Measurements from ENCODE around the gene COPS2. TPM values are rescaled to one million over a fixed set of nuclear protein-coding genes. Genes with fewer than 3 reads are reported as not detected.

Gene COPS2
- total RNA-seq, 1 experiment from 2014 or later = 68.6 TPM

DNA sequence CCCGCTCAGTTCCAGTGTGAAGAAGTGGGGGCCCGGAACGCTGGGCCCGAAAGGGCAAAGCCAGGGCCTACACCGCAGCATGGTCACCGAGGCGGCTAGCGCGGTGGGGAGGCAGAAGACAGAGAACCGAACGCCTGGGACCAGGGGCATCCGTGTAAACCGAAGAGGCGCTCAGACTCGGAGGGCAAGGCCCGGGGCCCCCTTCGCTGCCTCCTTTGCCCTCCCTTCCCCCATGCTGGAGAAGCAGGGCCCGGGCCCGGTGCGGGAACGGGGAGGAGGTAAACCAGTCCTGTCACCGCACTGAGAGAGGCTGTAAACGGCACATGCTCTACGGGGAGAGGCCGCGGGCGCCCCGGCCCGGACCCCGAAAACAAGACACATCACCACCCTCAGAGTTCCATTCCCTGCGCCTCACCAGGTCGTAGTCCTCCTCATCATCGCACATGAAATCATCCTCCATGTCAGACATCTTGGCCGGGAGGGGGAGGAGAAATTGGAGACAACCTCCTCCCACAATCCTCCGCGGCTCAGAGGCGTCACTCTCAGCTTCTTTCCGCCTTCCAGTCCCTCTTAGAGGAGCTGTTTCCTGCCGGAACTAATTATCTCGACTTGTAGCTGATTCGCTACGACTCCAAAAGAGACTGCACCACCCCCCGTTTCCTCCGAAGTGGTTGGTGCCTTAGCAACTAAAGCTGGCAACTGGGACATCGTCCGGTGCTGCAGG lies at the start of gene COPS2 (continued):
- TF ChIP-seq IRF1 (CRISPR knock-in tag; IDR thresholded peaks at IDR 0.05) (no peak), MLX (CRISPR knock-in tag; IDR thresholded peaks at IDR 0.05) (no peak), SOX15 (CRISPR knock-in tag; IDR thresholded peaks at IDR 0.05) (no peak), ZNF671 (CRISPR knock-in tag; IDR thresholded peaks at IDR 0.05) (no peak), TP53 (CRISPR knock-in tag; IDR thresholded peaks at IDR 0.05) (no peak), TEAD1 (CRISPR knock-in tag; IDR thresholded peaks at IDR 0.05) (peak; percentile 72; the same call in 1 of the 2 replicates), NR2C2 (CRISPR knock-in tag; IDR thresholded peaks at IDR 0.05) (no peak), E2F4 (CRISPR knock-in tag; IDR thresholded peaks at IDR 0.05; ENCODE audit: borderline replicate concordance, low read depth) (no peak)

DNA sequence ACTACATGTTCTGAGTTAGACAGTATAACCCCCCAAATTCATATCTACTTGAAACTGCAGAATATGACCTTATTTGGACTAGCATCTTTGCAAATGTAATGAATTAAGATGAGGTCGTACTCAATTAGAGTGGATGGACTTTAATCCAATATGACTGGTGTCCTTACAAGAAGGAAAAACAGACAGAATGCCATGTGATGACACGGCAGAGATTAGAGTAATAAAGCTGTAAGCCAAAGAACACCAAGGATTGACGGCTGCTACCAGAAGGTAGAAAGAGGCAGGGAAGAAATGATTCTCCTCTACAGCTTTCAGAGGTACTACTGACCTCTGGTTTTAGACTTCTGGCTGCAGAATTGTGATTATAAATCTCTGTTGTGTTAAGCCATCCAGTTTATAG lies 44.9 kb upstream of the COPS2 start:
- Mint-ChIP-seq H3K4me3 (no peak overlapping the region), H3K9me3 (peaks cover 7% of the 10 kb centered on the region), H3K27ac (no peak overlapping the region), H3K4me1 (peaks cover 8% of the 10 kb centered on the region; the same call in 1 of the 2 replicates), H3K27me3 (ENCODE audit: low read depth) (no peaks in the 10 kb centered on the region), H3K36me3 (peaks cover 10% of the 10 kb centered on the region)
- DNase-seq (ENCODE audit: low spot score) = no peak
- no peak for ATAC-seq
- TF ChIP-seq ZMAT4 (CRISPR knock-in tag; IDR thresholded peaks at IDR 0.05) (no peak), STAT6 (CRISPR knock-in tag; conservative IDR thresholded peaks at IDR 0.05; ENCODE audit: low read depth) (no peak), TEAD1 (CRISPR knock-in tag; IDR thresholded peaks at IDR 0.05) (no peak), TEAD4 (CRISPR knock-in tag; IDR thresholded peaks at IDR 0.05) (no peak), GABPB1 (CRISPR knock-in tag; IDR thresholded peaks at IDR 0.05) (no peak), NFYB (CRISPR knock-in tag; conservative IDR thresholded peaks at IDR 0.05; ENCODE audit: low read depth) (no peak), AR (CRISPR knock-in tag; IDR thresholded peaks at IDR 0.05) (no peak), ZNF423 (CRISPR knock-in tag; IDR thresholded peaks at IDR 0.05) (no peak)
- TF ChIP-seq, protein P1, sequence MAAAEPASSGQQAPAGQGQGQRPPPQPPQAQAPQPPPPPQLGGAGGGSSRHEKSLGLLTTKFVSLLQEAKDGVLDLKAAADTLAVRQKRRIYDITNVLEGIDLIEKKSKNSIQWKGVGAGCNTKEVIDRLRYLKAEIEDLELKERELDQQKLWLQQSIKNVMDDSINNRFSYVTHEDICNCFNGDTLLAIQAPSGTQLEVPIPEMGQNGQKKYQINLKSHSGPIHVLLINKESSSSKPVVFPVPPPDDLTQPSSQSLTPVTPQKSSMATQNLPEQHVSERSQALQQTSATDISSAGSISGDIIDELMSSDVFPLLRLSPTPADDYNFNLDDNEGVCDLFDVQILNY (CRISPR knock-in tag; IDR thresholded peaks at IDR 0.05) = no peak
- TF ChIP-seq, protein P2, sequence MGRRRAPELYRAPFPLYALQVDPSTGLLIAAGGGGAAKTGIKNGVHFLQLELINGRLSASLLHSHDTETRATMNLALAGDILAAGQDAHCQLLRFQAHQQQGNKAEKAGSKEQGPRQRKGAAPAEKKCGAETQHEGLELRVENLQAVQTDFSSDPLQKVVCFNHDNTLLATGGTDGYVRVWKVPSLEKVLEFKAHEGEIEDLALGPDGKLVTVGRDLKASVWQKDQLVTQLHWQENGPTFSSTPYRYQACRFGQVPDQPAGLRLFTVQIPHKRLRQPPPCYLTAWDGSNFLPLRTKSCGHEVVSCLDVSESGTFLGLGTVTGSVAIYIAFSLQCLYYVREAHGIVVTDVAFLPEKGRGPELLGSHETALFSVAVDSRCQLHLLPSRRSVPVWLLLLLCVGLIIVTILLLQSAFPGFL (CRISPR knock-in tag; IDR thresholded peaks at IDR 0.05; ENCODE audit: borderline replicate concordance) = no peak
- ChIA-PET POLR2A (no interaction called here), CTCF (no interaction called here)
